T-helper 2 cell treated with Interferon-gamma antibody and Interleukin-4, amounts not matched to agents 5 μg/mL and 100 μg/mL, for 36 hours (primary cell): Measurements from ENCODE around the gene PLAAT5.
"Not testable (repeated sequence)": the region's sequence is repeated elsewhere in the genome, so short reads cannot be mapped to it uniquely, and the experiment has no call there.

Experiments used
- DNase-seq: peaks from one replicate; pipeline ENCODE4 v3.0.0; 2021; ENCODE audit warnings: low spot score
- H3K27ac Mint-ChIP-seq: one replicate; pipeline ENCODE4 v1.8.0; 2021; ENCODE audit warnings: mild to moderate bottlenecking, mixed read lengths
- H3K27me3 Mint-ChIP-seq: one replicate; pipeline ENCODE4 v1.8.0; 2021; ENCODE audit warnings: low read depth, mixed read lengths
- H3K36me3 Mint-ChIP-seq: one replicate; pipeline ENCODE4 v1.8.0; 2021; ENCODE audit warnings: low read depth, mixed read lengths
- H3K4me1 Mint-ChIP-seq: one replicate; pipeline ENCODE4 v1.8.0; 2021; ENCODE audit warnings: low read depth, mixed read lengths
- H3K4me3 Mint-ChIP-seq: one replicate; pipeline ENCODE4 v1.8.0; 2022; ENCODE audit warnings: mild to moderate bottlenecking, moderate library complexity, mixed read lengths
- H3K9me3 Mint-ChIP-seq: one replicate; pipeline ENCODE4 v1.8.0; 2021; ENCODE audit warnings: mixed read lengths

The PLAAT5 gene

GRCh38 chr11:63488789-63489188 lies 2.2 kb downstream of the PLAAT5 start:
- no peak for DNase-seq
- H3K27me3 Mint-ChIP-seq = peaks cover 87% of the 10 kb centered on the region
- H3K4me1 Mint-ChIP-seq = peaks cover 19% of the 10 kb centered on the region
- H3K27ac Mint-ChIP-seq = no peak overlapping the region
- H3K4me3 Mint-ChIP-seq = no peak overlapping the region
- peaks cover 26% of the 10 kb centered on the region for H3K9me3 Mint-ChIP-seq
- H3K36me3 Mint-ChIP-seq = peaks cover 4% of the 10 kb centered on the region

GRCh38 chr11:63485777-63486176 lies 5.2 kb downstream of the PLAAT5 start:
- no peak for DNase-seq
- H3K27ac Mint-ChIP-seq = no peak overlapping the region
- peaks cover 82% of the 10 kb centered on the region for H3K27me3 Mint-ChIP-seq
- peaks cover 8% of the 10 kb centered on the region for H3K4me1 Mint-ChIP-seq
- peaks cover 22% of the 10 kb centered on the region for H3K9me3 Mint-ChIP-seq
- H3K36me3 Mint-ChIP-seq = peaks cover 4% of the 10 kb centered on the region
- H3K4me3 Mint-ChIP-seq = no peak overlapping the region

GRCh38 chr11:63480039-63480438 lies 10.9 kb downstream of the PLAAT5 start:
- no peak for DNase-seq
- Mint-ChIP-seq H3K36me3 (peaks cover 4% of the 10 kb centered on the region), H3K27ac (no peak overlapping the region), H3K27me3 (peaks cover 45% of the 10 kb centered on the region), H3K4me1 (no peaks in the 10 kb centered on the region), H3K9me3 (peaks cover 19% of the 10 kb centered on the region), H3K4me3 (no peak overlapping the region)

DNA sequence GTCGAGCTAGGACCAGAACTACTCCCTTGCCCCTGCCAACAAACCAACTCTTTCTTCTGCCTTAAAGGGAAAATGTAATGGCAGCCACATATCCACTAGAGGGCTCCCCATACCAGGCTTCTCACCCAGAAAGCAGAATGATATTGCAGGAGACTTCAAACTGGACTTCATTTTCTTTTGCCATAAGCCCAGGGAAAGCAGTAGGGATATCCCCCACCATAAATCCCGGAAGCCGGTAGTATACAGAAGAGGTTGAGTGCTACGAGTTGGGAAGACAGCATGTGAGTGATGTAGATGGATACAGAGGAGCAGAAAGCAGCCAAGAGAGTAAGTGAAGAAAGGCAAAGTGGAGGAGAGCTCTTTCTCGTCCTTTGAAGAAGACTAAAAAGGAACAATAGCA lies 12.1 kb downstream of the PLAAT5 start:
- H3K27me3 Mint-ChIP-seq = peaks cover 39% of the 10 kb centered on the region
- peaks cover 2% of the 10 kb centered on the region for H3K36me3 Mint-ChIP-seq
- H3K4me1 Mint-ChIP-seq = no peaks in the 10 kb centered on the region
- H3K4me3 Mint-ChIP-seq = no peak overlapping the region
- H3K9me3 Mint-ChIP-seq = peaks cover 11% of the 10 kb centered on the region
- peak; percentile 37 for DNase-seq
- no peak overlapping the region for H3K27ac Mint-ChIP-seq

DNA sequence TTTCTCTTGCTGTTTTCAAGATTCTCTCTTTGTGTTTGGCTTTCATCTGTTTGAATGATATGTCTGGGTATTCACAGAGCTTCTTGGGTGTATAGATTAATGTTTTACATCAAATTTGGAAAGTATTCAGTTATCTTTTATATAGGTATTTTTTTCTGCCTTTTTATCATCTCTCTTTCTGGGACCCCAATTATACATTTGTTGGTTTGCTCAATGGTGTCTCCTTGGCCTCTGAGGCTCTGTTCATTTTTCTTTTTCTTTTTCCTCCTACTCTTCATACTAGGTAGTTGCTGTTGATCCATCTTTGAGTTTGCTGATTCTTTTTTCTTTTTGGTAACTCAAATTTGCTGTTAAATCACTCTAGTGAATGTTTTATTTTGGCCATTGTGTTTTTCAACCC lies 14.3 kb downstream of the PLAAT5 start:
- Mint-ChIP-seq H3K4me3 (no peak overlapping the region), H3K36me3 (peaks cover 2% of the 10 kb centered on the region), H3K27ac (no peak overlapping the region), H3K9me3 (peaks cover 17% of the 10 kb centered on the region), H3K4me1 (peaks cover 2% of the 10 kb centered on the region), H3K27me3 (peaks cover 32% of the 10 kb centered on the region)
- DNase-seq = no peak

DNA sequence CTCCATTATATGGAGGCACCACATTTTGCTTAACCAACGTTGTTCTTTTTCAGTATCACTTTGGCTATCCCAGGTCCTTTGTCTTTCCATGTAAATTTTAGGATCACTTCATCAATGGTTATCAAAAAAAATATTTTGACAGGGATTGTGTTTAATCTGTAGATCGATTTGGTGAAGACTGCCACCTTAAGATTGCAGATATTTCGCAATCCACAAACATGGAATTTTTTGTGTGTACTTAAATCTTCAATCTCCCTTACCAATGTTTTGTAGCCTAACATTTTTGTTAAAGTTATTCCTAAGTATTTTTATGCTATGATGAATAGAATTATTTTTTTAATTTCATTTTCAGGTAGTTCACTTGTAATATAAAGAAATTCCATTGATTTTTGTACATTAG lies 18.6 kb downstream of the PLAAT5 start:
- H3K27me3 Mint-ChIP-seq = peaks cover 26% of the 10 kb centered on the region
- H3K4me1 Mint-ChIP-seq = peaks cover 2% of the 10 kb centered on the region
- no peak overlapping the region for H3K27ac Mint-ChIP-seq
- no peak for DNase-seq
- H3K4me3 Mint-ChIP-seq = no peak overlapping the region
- peaks cover 26% of the 10 kb centered on the region for H3K9me3 Mint-ChIP-seq
- H3K36me3 Mint-ChIP-seq = peaks cover 2% of the 10 kb centered on the region

- no peak overlapping the region for H3K4me3 Mint-ChIP-seq
- peaks cover 22% of the 10 kb centered on the region for H3K27me3 Mint-ChIP-seq
- no peak for DNase-seq
- H3K9me3 Mint-ChIP-seq = peaks cover 15% of the 10 kb centered on the region
- H3K4me1 Mint-ChIP-seq = peaks cover 2% of the 10 kb centered on the region
- no peak overlapping the region for H3K27ac Mint-ChIP-seq
- H3K36me3 Mint-ChIP-seq = no peaks in the 10 kb centered on the region
These were observed 20.7 kb downstream of the PLAAT5 start for GRCh38 chr11:63470311-63470710.

GRCh38 chr11:63462137-63462536 lies 28.8 kb downstream of the PLAAT5 start:
- Mint-ChIP-seq H3K27ac (no peak overlapping the region), H3K9me3 (no peaks in the 10 kb centered on the region), H3K4me3 (no peak overlapping the region), H3K36me3 (no peaks in the 10 kb centered on the region), H3K27me3 (peaks cover 18% of the 10 kb centered on the region), H3K4me1 (no peaks in the 10 kb centered on the region)
- no peak for DNase-seq

DNA sequence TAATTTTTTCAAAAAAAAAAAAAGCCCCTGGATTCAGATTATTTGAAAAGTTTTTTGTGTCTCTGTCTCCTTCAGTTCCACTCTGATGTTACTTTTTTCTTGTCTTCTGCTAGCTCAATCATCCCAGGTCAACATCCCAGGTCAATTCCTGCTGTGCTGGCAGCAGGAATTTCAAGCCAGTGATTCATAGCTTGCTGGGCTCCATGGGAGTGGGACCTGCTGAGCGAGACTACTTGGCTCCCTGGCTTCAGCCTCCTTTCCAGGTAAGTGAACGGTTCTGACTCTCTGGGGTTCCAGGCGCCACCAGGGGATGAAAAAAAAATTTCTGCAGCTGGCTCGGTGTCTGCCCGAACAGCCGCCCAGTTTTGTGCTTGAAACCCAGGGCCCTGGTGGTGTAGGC lies 31.4 kb downstream of the PLAAT5 start:
- no peaks in the 10 kb centered on the region for H3K9me3 Mint-ChIP-seq
- no peak overlapping the region for H3K27ac Mint-ChIP-seq
- no peak for DNase-seq
- no peaks in the 10 kb centered on the region for H3K4me1 Mint-ChIP-seq
- H3K36me3 Mint-ChIP-seq = no peaks in the 10 kb centered on the region
- peaks cover 15% of the 10 kb centered on the region for H3K27me3 Mint-ChIP-seq
- no peak overlapping the region for H3K4me3 Mint-ChIP-seq

GRCh38 chr11:63448646-63449045 lies 42.3 kb downstream of the PLAAT5 start:
- H3K27me3 Mint-ChIP-seq = peaks cover 20% of the 10 kb centered on the region
- H3K4me1 Mint-ChIP-seq = peaks cover 41% of the 10 kb centered on the region
- no peak overlapping the region for H3K27ac Mint-ChIP-seq
- no peaks in the 10 kb centered on the region for H3K36me3 Mint-ChIP-seq
- H3K9me3 Mint-ChIP-seq = no peaks in the 10 kb centered on the region
- H3K4me3 Mint-ChIP-seq = no peak overlapping the region
- no peak for DNase-seq

- peak; percentile 45 for DNase-seq
- Mint-ChIP-seq H3K9me3 (no peaks in the 10 kb centered on the region), H3K4me3 (no peak overlapping the region), H3K36me3 (no peaks in the 10 kb centered on the region), H3K27ac (no peak overlapping the region), H3K27me3 (peaks cover 5% of the 10 kb centered on the region), H3K4me1 (peaks cover 45% of the 10 kb centered on the region)
These were observed 45.2 kb downstream of the PLAAT5 start for GRCh38 chr11:63445720-63446119.

DNA sequence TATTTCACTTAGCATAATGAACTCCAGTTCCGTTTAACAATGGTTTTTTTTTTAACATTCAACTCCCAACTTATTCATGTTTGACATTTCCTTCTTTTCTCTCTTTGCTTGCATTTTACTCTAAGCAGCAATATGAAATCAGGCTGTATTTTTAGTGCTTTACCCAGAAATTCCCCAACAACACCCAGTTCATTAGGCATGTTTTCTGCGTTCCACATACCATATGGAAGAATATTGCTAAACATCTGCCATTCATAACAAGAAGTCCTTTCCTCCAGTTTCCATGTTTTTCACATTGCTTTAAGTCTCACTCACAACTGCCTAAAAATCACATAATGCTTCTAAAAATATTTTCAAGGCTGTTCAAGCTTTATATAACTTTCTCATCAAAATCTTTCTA lies 45.8 kb downstream of the PLAAT5 start:
- no peak overlapping the region for H3K4me3 Mint-ChIP-seq

DNA sequence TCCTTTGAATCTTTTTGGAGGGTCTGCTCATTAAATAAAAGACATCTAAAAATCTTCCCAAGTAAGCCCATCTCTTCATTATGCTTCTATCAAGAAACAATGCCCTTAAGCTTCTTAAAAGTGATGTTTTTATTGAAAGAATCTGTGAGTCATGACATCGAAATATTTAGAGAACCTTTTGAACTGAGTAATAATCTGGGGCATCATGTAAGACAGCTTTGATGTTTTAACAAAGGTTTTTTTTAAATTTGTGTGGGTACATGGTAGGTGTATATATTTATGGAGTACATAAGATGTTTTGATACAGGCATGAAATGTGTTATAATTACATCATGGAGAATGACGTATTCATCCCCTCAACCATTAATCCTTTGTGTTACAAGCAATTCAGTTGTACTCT lies 46.8 kb downstream of the PLAAT5 start:
- H3K27ac Mint-ChIP-seq = no peak overlapping the region

More for the DNA sequence above, 45.8 kb downstream of the PLAAT5 start:
- H3K36me3 Mint-ChIP-seq = no peaks in the 10 kb centered on the region
- peaks cover 45% of the 10 kb centered on the region for H3K4me1 Mint-ChIP-seq
- H3K27me3 Mint-ChIP-seq = peaks cover 2% of the 10 kb centered on the region
- H3K27ac Mint-ChIP-seq = no peak overlapping the region
- no peaks in the 10 kb centered on the region for H3K9me3 Mint-ChIP-seq
- DNase-seq = no peak

GRCh38 chr11:63443714-63444113 lies 47.3 kb downstream of the PLAAT5 start:
- peak; percentile 50 for DNase-seq
- H3K4me3 Mint-ChIP-seq = no peak overlapping the region

More for the DNA sequence above, 46.8 kb downstream of the PLAAT5 start:
- Mint-ChIP-seq H3K27me3 (peaks cover 2% of the 10 kb centered on the region), H3K4me3 (no peak overlapping the region), H3K9me3 (no peaks in the 10 kb centered on the region), H3K36me3 (no peaks in the 10 kb centered on the region), H3K4me1 (peaks cover 42% of the 10 kb centered on the region)
- no peak for DNase-seq

DNA sequence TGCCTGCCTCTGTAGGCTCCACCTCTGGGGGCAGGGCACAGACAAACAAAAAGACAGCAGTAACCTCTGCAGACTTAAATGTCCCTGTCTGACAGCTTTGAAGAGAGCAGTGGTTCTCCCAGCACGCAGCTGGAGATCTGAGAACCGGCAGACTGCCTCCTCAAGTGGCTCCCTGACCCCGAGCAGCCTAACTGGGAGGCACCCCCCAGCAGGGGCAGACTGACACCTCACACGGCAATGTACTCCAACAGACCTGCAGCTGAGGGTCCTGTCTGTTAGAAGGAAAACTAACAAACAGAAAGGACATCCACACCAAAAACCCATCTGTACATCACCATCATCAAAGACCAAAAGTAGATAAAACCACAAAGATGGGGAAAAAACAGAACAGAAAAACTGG lies 55.1 kb downstream of the PLAAT5 start:
- H3K4me3 Mint-ChIP-seq, H3K4me1 Mint-ChIP-seq, H3K27ac Mint-ChIP-seq, H3K9me3 Mint-ChIP-seq, H3K36me3 Mint-ChIP-seq, DNase-seq: not testable (repeated sequence)
- peaks cover 12% of the 10 kb centered on the region for H3K27me3 Mint-ChIP-seq

More at GRCh38 chr11:63443714-63444113, 47.3 kb downstream of the PLAAT5 start:
- peaks cover 2% of the 10 kb centered on the region for H3K27me3 Mint-ChIP-seq
- no peaks in the 10 kb centered on the region for H3K36me3 Mint-ChIP-seq
- H3K9me3 Mint-ChIP-seq = no peaks in the 10 kb centered on the region
- H3K4me1 Mint-ChIP-seq = peaks cover 42% of the 10 kb centered on the region
- no peak overlapping the region for H3K27ac Mint-ChIP-seq
